ENCODE measurements around the gene HBA2. TPM values are rescaled to one million over a fixed set of nuclear protein-coding genes. Genes with fewer than 3 reads are reported as not detected.
"Not testable (repeated sequence)": the region's sequence is repeated elsewhere in the genome, so short reads cannot be mapped to it uniquely, and the experiment has no call there.

Gene HBA2
- total RNA-seq, 1 experiment from 2014 or later: not detected

DNA sequence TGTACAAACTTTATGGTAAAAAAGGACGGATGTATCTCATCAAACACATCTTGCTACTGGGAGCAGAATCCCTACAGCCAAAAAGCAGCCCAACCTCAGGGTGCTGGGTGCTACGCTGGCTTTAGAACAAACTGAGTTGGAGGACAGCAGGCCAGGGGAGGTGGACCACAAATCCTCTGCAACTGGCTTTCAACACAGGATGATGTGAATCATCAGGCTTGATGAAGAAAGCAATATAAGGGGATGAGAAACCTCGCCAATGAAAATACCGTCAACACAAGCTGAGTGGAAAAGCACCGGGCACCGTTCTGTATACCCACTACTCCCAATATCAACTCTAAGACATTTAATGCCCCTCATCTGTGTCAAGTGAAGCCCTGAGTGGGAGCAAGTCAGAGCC lies 21.8 kb downstream of the HBA2 start:
- no peak for DNase-seq (ENCODE audit: low spot score)

DNA sequence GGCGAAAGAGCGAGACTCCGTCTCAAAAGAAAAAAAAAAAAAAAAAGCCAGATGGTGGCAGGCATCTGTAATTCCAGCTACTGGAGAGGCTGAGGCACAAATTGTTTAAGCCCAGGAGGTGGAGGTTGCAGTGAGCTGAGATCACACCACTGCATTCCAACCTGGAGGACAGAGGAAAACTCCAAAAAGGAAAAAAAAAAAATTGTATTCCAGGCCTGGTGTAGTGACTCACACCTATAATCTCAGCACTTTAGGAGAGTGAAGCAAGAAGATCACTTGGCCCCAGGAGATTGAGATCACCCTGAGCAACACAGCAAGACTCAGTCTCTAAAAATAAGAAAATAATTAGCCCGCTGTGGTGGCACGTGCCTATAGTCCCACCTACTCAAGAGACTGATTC lies 27.7 kb downstream of the HBA2 start:
- DNase-seq (ENCODE audit: low spot score): peak; percentile 82

DNA sequence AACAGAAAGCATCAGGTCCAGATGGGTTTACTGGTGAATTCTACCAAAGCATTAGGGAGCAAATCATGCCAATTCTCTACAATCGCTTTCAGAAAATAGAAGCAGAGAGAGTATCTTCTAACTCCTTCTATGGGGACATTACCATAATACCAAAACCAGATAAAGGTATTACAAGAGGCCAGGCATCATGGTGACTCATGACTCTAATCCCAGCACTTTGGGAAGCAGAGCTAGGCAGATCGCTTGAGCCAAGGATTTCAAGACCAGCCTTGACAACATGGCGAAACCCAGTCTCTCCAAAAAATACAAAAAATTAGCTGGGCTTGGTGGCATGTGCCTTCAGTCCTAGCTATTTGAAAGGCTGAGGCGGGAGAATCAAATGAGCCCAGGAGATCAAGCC lies 30.6 kb downstream of the HBA2 start:
- no peak for DNase-seq (ENCODE audit: low spot score)

DNA sequence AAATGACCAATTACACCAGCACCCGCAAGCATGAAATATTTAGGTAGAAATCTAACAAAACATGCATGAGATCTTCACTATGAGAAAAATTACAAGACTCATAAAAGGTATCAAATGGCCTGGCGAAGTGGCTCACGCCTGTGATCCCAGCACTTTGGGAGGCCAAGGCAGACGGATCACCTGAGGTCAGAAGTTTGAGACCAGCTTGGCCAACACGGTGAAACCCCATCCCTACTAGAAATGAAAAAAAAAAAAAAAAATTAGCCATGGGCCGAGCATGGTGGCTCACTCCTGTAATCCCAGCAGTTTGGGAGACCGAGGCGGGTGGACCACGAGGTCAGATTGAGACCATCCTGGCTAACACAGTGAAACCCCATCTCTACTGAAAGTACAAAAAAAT lies 31.4 kb downstream of the HBA2 start:
- DNase-seq (ENCODE audit: low spot score): not testable (repeated sequence)

DNA sequence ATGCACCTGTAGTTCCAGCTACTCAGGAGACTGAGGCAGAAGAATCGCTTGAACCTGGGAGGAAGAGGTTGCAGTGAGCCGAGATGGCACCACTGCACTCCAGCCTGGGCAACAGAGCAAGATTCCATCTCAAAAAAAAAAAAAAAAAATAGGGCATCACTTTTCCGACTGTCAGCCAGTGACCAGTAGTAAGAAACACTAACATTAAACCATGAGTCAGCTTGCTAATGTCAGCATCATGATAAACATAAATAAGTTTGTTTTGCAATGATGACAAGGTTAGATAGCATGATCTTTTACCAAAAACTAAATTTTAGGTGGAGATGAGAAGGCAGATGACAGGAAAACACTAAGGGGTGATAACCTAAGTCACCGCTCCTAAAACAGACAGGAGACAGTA lies 36.7 kb downstream of the HBA2 start:
- not testable (repeated sequence) for DNase-seq (ENCODE audit: low spot score)

DNA sequence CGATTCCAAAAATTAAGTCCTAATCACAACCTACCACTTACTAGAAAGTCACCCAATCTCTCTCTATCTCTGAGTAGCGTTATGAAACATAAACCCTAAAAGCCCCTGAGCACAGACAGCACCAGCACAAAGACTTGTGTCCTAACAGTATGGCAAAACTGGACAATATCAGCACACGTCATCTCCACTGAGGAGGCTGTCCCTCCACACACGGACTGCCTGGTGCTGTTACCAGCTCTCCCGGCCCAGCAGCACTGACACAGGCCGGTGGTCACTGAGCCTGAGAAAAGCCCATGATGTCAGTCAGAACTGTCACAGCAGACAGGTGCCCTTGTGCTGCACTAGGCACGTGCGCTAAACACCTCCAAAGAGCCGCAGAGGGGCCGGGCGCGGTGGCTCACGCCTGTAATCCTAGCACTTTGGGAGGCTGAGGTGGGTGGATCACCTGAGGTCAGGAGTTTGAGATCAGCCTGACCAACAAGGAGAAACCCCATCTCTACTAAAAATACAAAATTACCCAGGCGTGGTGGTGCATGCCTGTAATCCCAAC lies 39.0 kb downstream of the HBA2 start:
- not testable (repeated sequence) for DNase-seq (ENCODE audit: low spot score)

DNA sequence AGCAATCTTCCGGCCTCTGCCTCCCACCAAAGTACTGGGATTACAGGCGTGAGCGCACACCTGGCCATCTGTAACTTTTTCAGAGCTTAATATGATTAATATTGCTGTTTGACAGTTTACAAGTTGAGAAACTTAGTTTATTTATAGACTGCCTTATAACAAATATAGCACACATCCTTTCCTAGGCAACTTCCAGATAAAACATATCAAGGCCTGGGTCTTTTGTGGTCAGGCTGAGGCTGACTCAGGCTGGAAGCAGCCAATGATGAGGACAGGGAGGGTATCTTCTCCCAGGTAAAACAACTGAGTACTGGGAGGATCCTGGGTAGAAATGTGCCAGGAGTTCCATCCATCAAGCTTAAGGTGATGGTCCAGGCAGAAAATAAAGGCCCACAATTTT lies 40.3 kb downstream of the HBA2 start:
- DNase-seq (ENCODE audit: low spot score): peak; percentile 37

DNA sequence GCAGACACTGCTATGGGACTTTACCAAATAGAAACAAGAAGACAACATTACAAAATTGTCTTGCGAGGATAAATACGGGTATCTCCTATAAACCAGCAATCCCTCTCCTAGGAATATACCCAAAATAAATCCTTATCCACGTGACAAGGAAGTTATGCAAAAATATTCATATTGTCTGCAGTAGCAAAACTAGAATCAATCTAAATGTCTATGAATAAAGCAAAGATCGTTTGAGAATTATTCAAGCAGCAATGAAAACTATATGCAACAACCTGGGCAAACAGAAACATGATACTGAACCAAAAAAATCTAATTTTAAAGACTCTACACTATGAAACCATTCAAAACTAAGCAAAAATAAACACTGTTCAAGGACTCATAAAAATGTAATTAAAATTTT lies 47.3 kb downstream of the HBA2 start:
- no peak for DNase-seq (ENCODE audit: low spot score)

Other genes with a start within 250 kb of the HBA2 start
- 11.7 and 15.9 TPM in 2 replicates for gene POLR3K, start 119.3 kb upstream of the HBA2 start, total RNA-seq (2014; rRNA removed; shearing (Covaris generic))
- gene SNRNP25, start 119.0 kb upstream of the HBA2 start, total RNA-seq (2014; rRNA removed; shearing (Covaris generic)): 70.8 and 84.5 TPM in 2 replicates
- 39.3 and 43.7 TPM in 2 replicates for gene RHBDF1, start 100.2 kb upstream of the HBA2 start, total RNA-seq (2014; rRNA removed; shearing (Covaris generic))
- 144 TPM in 2 replicates for gene MPG, start 94.7 kb upstream of the HBA2 start, total RNA-seq (2014; rRNA removed; shearing (Covaris generic))
- gene NPRL3, start 34.2 kb upstream of the HBA2 start, total RNA-seq (2014; rRNA removed; shearing (Covaris generic)): 7.3 TPM in 2 replicates
- gene HBZ, start 20.2 kb upstream of the HBA2 start, total RNA-seq (2014; rRNA removed; shearing (Covaris generic)): not detected in 2 replicates
- not detected in 2 replicates for gene HBM, start 6.9 kb upstream of the HBA2 start, total RNA-seq (2014; rRNA removed; shearing (Covaris generic))
- not detected in 2 replicates for gene HBA1, start 3.8 kb downstream of the HBA2 start, total RNA-seq (2014; rRNA removed; shearing (Covaris generic))
- not detected in 2 replicates for gene HBQ1, start 7.6 kb downstream of the HBA2 start, total RNA-seq (2014; rRNA removed; shearing (Covaris generic))
- gene LUC7L, start 56.6 kb downstream of the HBA2 start, total RNA-seq (2014; rRNA removed; shearing (Covaris generic)): 62.4 and 80.0 TPM in 2 replicates
- gene FAM234A, start 61.9 kb downstream of the HBA2 start, total RNA-seq (2014; rRNA removed; shearing (Covaris generic)): 72.1 and 106 TPM in 2 replicates
- 0.07 TPM in 1 of 2 replicates, not detected in the other for gene RGS11, start 103.1 kb downstream of the HBA2 start, total RNA-seq (2014; rRNA removed; shearing (Covaris generic))
- 1.1 and 4.0 TPM in 2 replicates for gene ARHGDIG, start 107.7 kb downstream of the HBA2 start, total RNA-seq (2014; rRNA removed; shearing (Covaris generic))
- gene PDIA2, start 110.3 kb downstream of the HBA2 start, total RNA-seq (2014; rRNA removed; shearing (Covaris generic)): 0.29 and 0.41 TPM in 2 replicates
- 39.0 and 50.5 TPM in 2 replicates for gene AXIN1, start 179.8 kb downstream of the HBA2 start, total RNA-seq (2014; rRNA removed; shearing (Covaris generic))
- gene MRPL28, start 197.7 kb downstream of the HBA2 start, total RNA-seq (2014; rRNA removed; shearing (Covaris generic)): 234 and 252 TPM in 2 replicates
- 46.6 and 58.5 TPM in 2 replicates for gene PGAP6, start 209.1 kb downstream of the HBA2 start, total RNA-seq (2014; rRNA removed; shearing (Covaris generic))
- gene NME4, start 224.3 kb downstream of the HBA2 start, total RNA-seq (2014; rRNA removed; shearing (Covaris generic)): 161 and 179 TPM in 2 replicates
- gene DECR2, start 229.0 kb downstream of the HBA2 start, total RNA-seq (2014; rRNA removed; shearing (Covaris generic)): 8.1 and 12.5 TPM in 2 replicates

Measured in A172 (cell line).